Muscle of leg (tissue), 11 donors: ENCODE measurements around the gene GNE. TPM values are rescaled to one million over a fixed set of nuclear protein-coding genes. Genes with fewer than 3 reads are reported as not detected.
A peak's percentile ranks its signal among the peaks of the same experiment; 100 is the strongest.
"Not testable (repeated sequence)": the region's sequence is repeated elsewhere in the genome, so short reads cannot be mapped to it uniquely, and the experiment has no call there.

Experiments
- DNase-seq: peaks from one replicate; pipeline ENCODE4 v3.0.0; 2013
- H3K27ac ChIP-seq: one replicate; pipeline ENCODE4 v1.5.1; 2013; ENCODE audit warnings: mild to moderate bottlenecking, low read length, control low read depth
- H3K27me3 ChIP-seq: one replicate; pipeline ENCODE4 v1.6.1; 2013; ENCODE audit warnings: low read length; ENCODE audit not compliant: control insufficient read depth, insufficient read depth
- H3K36me3 ChIP-seq: one replicate; pipeline ENCODE4 v1.6.1; 2013; ENCODE audit warnings: low read length; ENCODE audit not compliant: control insufficient read depth, insufficient read depth
- H3K4me1 ChIP-seq: one replicate; pipeline ENCODE4 v1.6.1; 2013; ENCODE audit warnings: low read length; ENCODE audit not compliant: control insufficient read depth, insufficient read depth
- H3K4me3 ChIP-seq: one replicate; pipeline ENCODE4 v1.5.1; 2013; ENCODE audit warnings: low read length, control low read depth
- H3K9me3 ChIP-seq: replicated peaks from 2 replicates; pipeline ENCODE4 v1.6.1; 2013; ENCODE audit warnings: low read depth, low read length; ENCODE audit not compliant: control insufficient read depth
- WGBS: methylation state at CpG from one replicate; pipeline ENCODE4 v1.1.5; 2013; ENCODE audit warnings: missing lambda C conversion rate; ENCODE audit not compliant: insufficient coverage; 5-methylcytosine and 5-hydroxymethylcytosine counted together
- polyA plus RNA-seq, 8 donors: library from polyadenylated mRNA; unstranded; fragments of 120-200 nt; gene quantifications; one replicate each; pipeline versions ENCODE4 v1.2.1 to v1.2.3, GENCODE V29; 2013; ENCODE audit warnings: inconsistent platforms in 1 of 8, low replicate concordance in 1 of 8; ENCODE audit not compliant: insufficient read length in 8 of 8, insufficient read depth in 1 of 8
- total RNA-seq: library from RNA; stranded (reverse); fragments of 120-200 nt; gene quantifications from one replicate; pipeline ENCODE4 v1.2.4, GENCODE V29; 2013

The GNE gene
- total and polyA plus RNA-seq, 9 donors = 10.4 to 17.8 (median 14.5) TPM

GRCh38 chr9:36175209-36175608 is 83.0 kb downstream of the GNE start:
- not testable (repeated sequence) for H3K36me3 ChIP-seq, H3K4me3 ChIP-seq, H3K27ac ChIP-seq, H3K4me1 ChIP-seq, H3K9me3 ChIP-seq, H3K27me3 ChIP-seq, DNase-seq
- WGBS = 90% methylated on average over 2 of the region's 3 CpGs

DNA sequence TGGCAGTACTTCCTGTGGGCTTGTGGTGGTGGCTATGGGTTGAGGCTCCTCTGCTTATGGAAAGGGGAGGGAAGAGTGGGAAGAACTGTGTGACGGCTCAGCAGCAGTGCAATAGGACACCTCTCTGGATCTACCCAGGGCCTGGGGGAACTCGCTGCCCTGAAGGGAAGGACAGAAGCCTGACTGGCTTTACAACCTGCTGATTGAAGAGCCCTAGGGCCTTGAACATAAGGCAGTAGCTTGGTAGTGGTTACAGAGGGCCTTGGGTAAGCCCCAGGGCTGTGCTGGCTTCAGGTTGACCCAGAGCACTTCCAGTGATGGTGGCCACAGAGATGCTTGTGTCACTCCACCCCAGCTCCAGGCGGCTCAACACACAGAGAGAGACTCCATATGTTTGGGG is 83.5 kb downstream of the GNE start:
- WGBS = 14% methylated on average over 1 of the region's 3 CpGs
- Histone ChIP-seq H3K27ac (no peak overlapping the region), H3K27me3 (no peaks in the 10 kb centered on the region), H3K4me1 (no peaks in the 10 kb centered on the region), H3K36me3 (no peaks in the 10 kb centered on the region), H3K4me3 (no peak overlapping the region), H3K9me3 (no peaks in the 10 kb centered on the region)
- no peak for DNase-seq

DNA sequence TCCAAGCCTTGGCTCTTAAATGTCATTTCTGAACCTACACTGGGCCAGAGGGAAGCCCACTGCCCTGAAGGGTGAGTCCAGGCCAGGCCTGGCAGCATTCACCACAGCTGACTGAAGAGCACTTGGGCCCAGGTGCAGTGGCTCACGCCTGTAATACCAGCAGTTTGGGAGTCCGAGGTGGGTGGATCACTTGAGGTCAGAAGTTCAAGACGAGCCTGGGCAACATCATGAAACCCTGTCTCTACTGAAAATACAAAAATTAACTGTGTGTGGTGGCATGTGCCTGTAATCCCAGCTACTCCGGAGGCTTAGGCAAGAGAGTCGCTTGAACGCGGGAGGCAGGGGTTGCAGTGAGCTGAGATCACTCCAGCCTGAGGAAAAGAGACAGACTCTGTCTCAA is 84.0 kb downstream of the GNE start:
- DNase-seq = no peak
- 43% methylated on average over 1 of the region's 7 CpGs for WGBS
- H3K4me1 ChIP-seq = no peaks in the 10 kb centered on the region

GRCh38 chr9:36173861-36174260 is 84.4 kb downstream of the GNE start:
- Histone ChIP-seq H3K27me3 (no peaks in the 10 kb centered on the region), H3K4me3 (no peak overlapping the region), H3K27ac (no peak overlapping the region), H3K4me1 (no peaks in the 10 kb centered on the region), H3K9me3 (no peaks in the 10 kb centered on the region), H3K36me3 (no peaks in the 10 kb centered on the region)
- no peak for DNase-seq
- 86% methylated on average over 2 of the region's 2 CpGs for WGBS

More for the DNA sequence above, 84.0 kb downstream of the GNE start:
- Histone ChIP-seq H3K36me3 (no peaks in the 10 kb centered on the region), H3K27ac (no peak overlapping the region), H3K4me3 (no peak overlapping the region), H3K27me3 (no peaks in the 10 kb centered on the region), H3K9me3 (no peaks in the 10 kb centered on the region)

DNA sequence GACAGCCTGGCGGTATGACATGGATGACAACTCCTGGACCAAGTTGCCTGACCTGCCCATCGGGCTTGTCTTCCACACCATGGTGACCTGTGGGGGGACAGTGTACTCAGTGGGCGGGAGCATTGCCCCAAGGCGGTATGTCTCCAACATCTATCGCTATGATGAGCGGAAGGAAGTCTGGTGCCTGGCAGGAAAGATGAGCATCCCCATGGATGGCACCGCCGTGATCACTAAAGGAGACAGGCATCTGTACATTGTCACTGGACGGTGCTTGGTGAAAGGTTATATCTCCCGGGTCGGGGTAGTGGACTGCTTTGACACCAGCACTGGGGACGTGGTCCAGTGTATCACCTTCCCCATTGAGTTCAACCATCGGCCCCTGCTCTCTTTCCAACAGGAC is 87.7 kb downstream of the GNE start:
- Histone ChIP-seq H3K27ac (no peak overlapping the region), H3K4me3 (no peak overlapping the region), H3K27me3 (no peaks in the 10 kb centered on the region), H3K9me3 (no peaks in the 10 kb centered on the region), H3K36me3 (no peaks in the 10 kb centered on the region), H3K4me1 (peaks cover 14% of the 10 kb centered on the region)
- DNase-seq = no peak
- 95% methylated on average over 13 of the region's 13 CpGs for WGBS

GRCh38 chr9:36169708-36170107 is 88.5 kb downstream of the GNE start:
- Histone ChIP-seq H3K9me3 (no peaks in the 10 kb centered on the region), H3K36me3 (no peaks in the 10 kb centered on the region), H3K27me3 (no peaks in the 10 kb centered on the region), H3K4me1 (peaks cover 22% of the 10 kb centered on the region), H3K4me3 (no peak overlapping the region), H3K27ac (no peak overlapping the region)
- WGBS = 87% methylated on average over 17 of the region's 17 CpGs
- DNase-seq = no peak

GRCh38 chr9:36169166-36169565 is 89.1 kb downstream of the GNE start, which contains the start of gene CCIN:
CCIN (plus strand) TSS chr9:36169388; CDS start chr9:36169503, 115 bp downstream.
- 68% methylated on average over 5 of the region's 6 CpGs for WGBS
- Histone ChIP-seq H3K27ac (no peak within 1 kb of the TSS), H3K4me1 (peaks cover 27% of the 10 kb centered on the region), H3K27me3 (no peaks in the 10 kb centered on the region), H3K4me3 (no peak within 1 kb of the TSS), H3K9me3 (no peaks in the 10 kb centered on the region), H3K36me3 (no peaks in the 10 kb centered on the region)
- no peak for DNase-seq

DNA sequence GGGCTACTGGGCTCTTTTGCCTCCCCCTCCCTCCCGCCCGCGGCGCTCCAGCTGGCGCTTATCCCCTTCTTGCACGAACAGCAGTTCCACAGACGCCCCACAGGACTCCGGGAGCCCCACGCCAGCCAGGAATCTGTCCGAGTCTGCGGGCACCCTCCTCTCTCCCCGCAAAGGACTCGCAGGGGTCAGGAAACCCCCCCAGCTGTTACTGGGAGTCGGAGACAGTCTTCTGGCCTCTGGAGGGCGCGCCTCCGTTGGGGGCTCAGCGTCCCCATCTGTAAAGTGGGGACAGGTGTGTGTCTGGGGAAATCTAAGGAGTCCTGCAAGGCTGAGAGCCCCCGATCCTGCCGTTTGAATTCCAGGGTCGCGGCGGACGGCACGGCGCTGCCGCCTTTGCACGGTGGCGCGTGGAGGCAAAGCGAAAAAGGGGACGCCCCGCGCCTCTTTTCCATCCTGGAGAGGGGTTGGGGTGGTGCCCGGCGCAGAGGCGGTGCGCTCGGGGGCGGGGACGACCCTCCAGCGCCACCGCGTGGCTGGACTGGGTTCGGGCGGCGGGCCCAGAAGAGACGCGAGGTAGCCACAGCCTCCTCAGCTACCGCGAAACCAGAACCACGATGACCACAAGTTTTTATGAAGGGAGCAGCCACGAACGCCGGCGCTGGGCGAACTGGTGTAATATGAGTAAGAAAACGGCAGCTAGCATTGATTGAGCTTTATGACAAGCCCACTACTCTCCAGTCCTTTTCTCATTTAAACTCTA is 91.9 kb downstream of the GNE start:
- Histone ChIP-seq H3K9me3 (no peaks in the 10 kb centered on the region), H3K27ac (peak overlapping the region; percentile 97), H3K27me3 (no peaks in the 10 kb centered on the region), H3K4me3 (peak overlapping the region; percentile 60), H3K4me1 (peaks cover 51% of the 10 kb centered on the region), H3K36me3 (peaks cover 3% of the 10 kb centered on the region)
- peak; percentile 91 for DNase-seq
- 2% methylated on average over 43 of the region's 58 CpGs for WGBS

GRCh38 chr9:36165826-36166167 is 92.5 kb downstream of the GNE start:
- Histone ChIP-seq H3K36me3 (peaks cover 3% of the 10 kb centered on the region), H3K4me1 (peaks cover 56% of the 10 kb centered on the region), H3K27me3 (no peaks in the 10 kb centered on the region), H3K4me3 (peak overlapping the region; percentile 60), H3K9me3 (no peaks in the 10 kb centered on the region), H3K27ac (peak overlapping the region; percentile 97)
- peak; percentile 87 for DNase-seq
- WGBS = 24% methylated on average over 7 of the region's 12 CpGs

DNA sequence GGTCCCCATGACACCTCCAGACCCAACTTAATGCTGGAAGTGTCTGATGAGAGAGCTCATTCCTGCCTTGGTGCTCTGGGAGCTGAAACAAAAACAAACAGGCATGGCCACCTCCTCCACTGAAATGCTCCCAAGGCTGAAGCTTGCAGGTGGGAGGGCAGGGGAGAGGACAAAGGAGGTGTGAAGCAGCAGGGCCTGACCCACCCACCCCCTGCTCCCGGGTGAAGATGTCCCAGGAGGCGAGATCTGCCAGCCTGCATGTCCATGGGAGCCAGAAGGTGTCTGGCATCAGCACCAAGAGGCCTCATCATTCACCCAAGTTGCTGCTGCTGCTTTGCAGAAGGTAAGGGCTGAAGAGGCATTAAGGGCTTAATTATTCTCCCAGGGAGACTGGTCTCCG is 93.3 kb downstream of the GNE start:
- Histone ChIP-seq H3K4me3 (no peak overlapping the region), H3K36me3 (peaks cover 3% of the 10 kb centered on the region), H3K27me3 (no peaks in the 10 kb centered on the region), H3K9me3 (no peaks in the 10 kb centered on the region), H3K4me1 (peaks cover 58% of the 10 kb centered on the region), H3K27ac (peak overlapping the region; percentile 97)
- 100% methylated on average over 1 of the region's 3 CpGs for WGBS
- no peak for DNase-seq
